Body of pancreas (tissue), 4 donors: Measurements from ENCODE around the gene SIL1. TPM values are rescaled to one million over a fixed set of nuclear protein-coding genes. Genes with fewer than 3 reads are reported as not detected.
A peak's percentile ranks its signal among the peaks of the same experiment; 100 is the strongest.

Experiments
- ATAC-seq: fragments of 150-250 bp; one replicate; pipeline ENCODE4 v1.9.1; 2016
- DNase-seq, 4 donors: peaks; one replicate each; pipeline ENCODE4 v3.0.0-alpha.2; 2019
- H3K27ac ChIP-seq, 4 donors: fragments of 200-600 bp; sonication (generic); 1 replicate in 3 of 4; 2 replicates in 1 of 4; pipeline versions ENCODE4 v1.5.1 to v1.6.1; 2016 to 2019; ENCODE audit warnings: mild to moderate bottlenecking in 1 of 4, mixed read lengths in 1 of 4, moderate library complexity in 1 of 4
- H3K27me3 ChIP-seq, 2 donors: fragments of 200-600 bp; sonication (generic); one replicate each; pipeline ENCODE4 v1.6.0; 2016; ENCODE audit warnings: mild to moderate bottlenecking in 1 of 2
- H3K36me3 ChIP-seq, 2 donors: fragments of 200-600 bp; sonication (generic); replicated peaks in 1 of 2; 2 replicates each; pipeline ENCODE4 v1.5.1; 2016; ENCODE audit warnings: low read depth in 2 of 2; ENCODE audit not compliant: insufficient read depth in 1 of 2
- H3K4me1 ChIP-seq: fragments of 200-600 bp; sonication (generic); one replicate; pipeline ENCODE4 v1.6.0; 2016
- H3K4me3 ChIP-seq, 2 donors: fragments of 200-600 bp; sonication (generic); 1 replicate in 1 of 2; 2 replicates in 1 of 2; pipeline ENCODE4 v1.5.1; 2016 to 2019
- H3K9me3 ChIP-seq, 3 donors: fragments of 200-600 bp; sonication (generic); 1 replicate in 2 of 3; 2 replicates in 1 of 3; pipeline ENCODE4 v1.5.1; 2016
- CTCF ChIP-seq, 7 experiments: fragments of 450-650 bp in 4 of 7; fragments of 200-600 bp in 3 of 7; sonication (generic) in 3 of 7; IDR thresholded peaks; one replicate each; pipeline ENCODE4 v1.5.1; 2016 to 2019; ENCODE audit warnings: antibody characterized with exemption in 7 of 7
- POLR2A ChIP-seq, 3 donors: fragments of 450-650 bp; IDR thresholded peaks; one replicate each; pipeline ENCODE4 v1.6.1; 2016; ENCODE audit warnings: antibody characterized with exemption in 3 of 3, mild to moderate bottlenecking in 2 of 3
- WGBS, 2 donors: methylation state at CpG; one replicate each; pipeline ENCODE4 v1.1.5; 2017; 5-methylcytosine and 5-hydroxymethylcytosine counted together
- intact Hi-C: fragments of 100-400 bp; cut with DNase I; formaldehyde crosslinking; loops from one replicate; pipeline ENCODE4 v1.15.1; 2023
- total RNA-seq, 2 donors: library from RNA; depleted of rRNA; stranded (reverse); fragments of >200 nt; gene quantifications; one replicate each; pipeline ENCODE4 v1.1.0, GENCODE V29; 2016

The SIL1 gene
- total RNA-seq = 100 to 1,000 TPM in 1 of 2 donors, 10 to 100 TPM in 1; 57.6 to 124 TPM

GRCh38 chr5:139197710-139198669 lies at the start of gene SIL1:
TSS of gene SIL1 (minus strand) at chr5:139198368. CDS start at chr5:139127843, 70,525 bp downstream.
- H3K4me3 ChIP-seq = peak within 1 kb of the TSS; percentile 40 to 42
- peak within 1 kb of the TSS; percentile 89 to 92 (median 92) for H3K27ac ChIP-seq
- DNase-seq (peak; percentile 98 to 99 (median 98)), ATAC-seq (peak; percentile 99)
- H3K36me3 ChIP-seq = no peaks in the 10 kb centered on the region
- peaks cover 17% of the 10 kb centered on the region for H3K4me1 ChIP-seq
- peak; percentile 86 to 95 (median 94) for TF ChIP-seq POLR2A (IDR thresholded peaks at IDR 0.05)
- no peak for TF ChIP-seq CTCF (IDR thresholded peaks at IDR 0.05)
- H3K9me3 ChIP-seq = no peaks in the 10 kb centered on the region
- 1% methylated on average over 17 to 58 of the region's 61 CpGs for WGBS, 2 donors
- intact Hi-C loops = no loop called here
- no peaks in the 10 kb centered on the region for H3K27me3 ChIP-seq

GRCh38 chr5:139246394-139246793 lies 48.2 kb upstream of the SIL1 start:
- 53 to 63% methylated on average over 4 of the region's 4 CpGs for WGBS, 2 donors
- Histone ChIP-seq H3K9me3 (no peaks in the 10 kb centered on the region), H3K27ac (no peak overlapping the region), H3K4me1 (no peaks in the 10 kb centered on the region), H3K36me3 (no peaks in the 10 kb centered on the region), H3K27me3 (no peaks in the 10 kb centered on the region), H3K4me3 (no peak overlapping the region)
- ATAC-seq (no peak), DNase-seq (peak in 1 of 4 donors; percentile 29)
- intact Hi-C loops = no loop called here
- TF ChIP-seq CTCF (IDR thresholded peaks at IDR 0.05) = no peak
- TF ChIP-seq POLR2A (IDR thresholded peaks at IDR 0.05) = no peak

GRCh38 chr5:139245637-139246339 lies 47.6 kb upstream of the SIL1 start:
- Histone ChIP-seq H3K9me3 (no peaks in the 10 kb centered on the region), H3K27ac (no peak overlapping the region), H3K27me3 (no peaks in the 10 kb centered on the region), H3K4me1 (no peaks in the 10 kb centered on the region), H3K36me3 (no peaks in the 10 kb centered on the region), H3K4me3 (no peak overlapping the region)
- ATAC-seq (no peak), DNase-seq (no peak)
- no peak for TF ChIP-seq POLR2A (IDR thresholded peaks at IDR 0.05)
- peak in 1 of 7 experiments; percentile 12 for TF ChIP-seq CTCF (IDR thresholded peaks at IDR 0.05)
- intact Hi-C loops = no loop called here

- ATAC-seq (no peak), DNase-seq (no peak)
- intact Hi-C loops = no loop called here
- WGBS, 2 donors = 65 to 73% methylated on average over 4 of the region's 4 CpGs
- no peaks in the 10 kb centered on the region for H3K4me1 ChIP-seq
- no peaks in the 10 kb centered on the region for H3K27me3 ChIP-seq
- no peak overlapping the region for H3K4me3 ChIP-seq
- no peaks in the 10 kb centered on the region for H3K36me3 ChIP-seq
- no peaks in the 10 kb centered on the region for H3K9me3 ChIP-seq
- H3K27ac ChIP-seq = no peak overlapping the region
- TF ChIP-seq CTCF (IDR thresholded peaks at IDR 0.05) (no peak), POLR2A (IDR thresholded peaks at IDR 0.05) (no peak)
Observed at GRCh38 chr5:139243425-139243970, 45.3 kb upstream of the SIL1 start.
